Kidney epithelial cell (primary cell): ENCODE results near the gene CRB3. TPM values are rescaled to one million over a fixed set of nuclear protein-coding genes. Genes with fewer than 3 reads are reported as not detected.

Experiments
- DNase-seq: peaks from one replicate; pipeline ENCODE4 v3.0.0-alpha.2; 2010; ENCODE audit warnings: low read depth
- H3K27me3 ChIP-seq: 2 replicates; pipeline ENCODE4 v1.6.0; 2011; ENCODE audit warnings: low read length; ENCODE audit not compliant: control insufficient read depth, insufficient read depth
- H3K36me3 ChIP-seq: 2 replicates; pipeline ENCODE4 v1.5.1; 2011; ENCODE audit warnings: low read length; ENCODE audit not compliant: control insufficient read depth, insufficient read depth
- H3K4me3 ChIP-seq: 2 replicates; pipeline ENCODE4 v1.5.1; 2011; ENCODE audit warnings: low read depth, mild to moderate bottlenecking, control low read depth, low read length
- total RNA-seq: library from RNA; depleted of rRNA; stranded (reverse); fragments of >200 nt; gene quantifications from 2 replicates; pipeline ENCODE4 v1.2.3, GENCODE V29; 2015
- TF ChIP-seq, protein P1 (sequence below): IDR thresholded peaks from 2 replicates; pipeline ENCODE4 v1.5.1; 2011; ENCODE audit warnings: mild to moderate bottlenecking, moderate library complexity, low read length, control low read depth, inconsistent platforms; ENCODE audit not compliant: insufficient read depth, poor library complexity, severe bottlenecking

Gene CRB3
- total RNA-seq, 1 donor from 2014 or later = 87.8 TPM

DNA sequence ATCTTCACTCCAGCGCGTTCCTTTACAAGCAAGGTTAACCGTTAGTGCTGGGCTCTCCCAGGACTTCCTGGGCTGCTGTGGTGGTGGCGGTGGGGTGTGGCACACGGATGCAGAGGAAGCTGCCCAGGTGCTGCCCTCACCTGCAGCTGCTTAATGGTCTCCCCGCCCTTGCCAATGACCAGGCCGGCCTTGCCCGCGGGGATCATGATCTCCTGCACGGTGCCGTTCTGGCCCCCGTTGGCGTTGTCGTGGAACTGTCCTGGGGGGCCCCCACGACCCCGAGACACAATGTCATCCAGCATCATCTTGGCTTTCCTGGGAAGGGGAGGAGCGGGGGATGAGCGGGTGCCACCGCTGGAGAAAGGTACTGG is 45.5 kb upstream of the CRB3 start:
- Histone ChIP-seq H3K4me3 (no peak overlapping the region), H3K36me3 (peaks cover 4% of the 10 kb centered on the region), H3K27me3 (no peaks in the 10 kb centered on the region)
- no peak for DNase-seq
- TF ChIP-seq, protein P1, sequence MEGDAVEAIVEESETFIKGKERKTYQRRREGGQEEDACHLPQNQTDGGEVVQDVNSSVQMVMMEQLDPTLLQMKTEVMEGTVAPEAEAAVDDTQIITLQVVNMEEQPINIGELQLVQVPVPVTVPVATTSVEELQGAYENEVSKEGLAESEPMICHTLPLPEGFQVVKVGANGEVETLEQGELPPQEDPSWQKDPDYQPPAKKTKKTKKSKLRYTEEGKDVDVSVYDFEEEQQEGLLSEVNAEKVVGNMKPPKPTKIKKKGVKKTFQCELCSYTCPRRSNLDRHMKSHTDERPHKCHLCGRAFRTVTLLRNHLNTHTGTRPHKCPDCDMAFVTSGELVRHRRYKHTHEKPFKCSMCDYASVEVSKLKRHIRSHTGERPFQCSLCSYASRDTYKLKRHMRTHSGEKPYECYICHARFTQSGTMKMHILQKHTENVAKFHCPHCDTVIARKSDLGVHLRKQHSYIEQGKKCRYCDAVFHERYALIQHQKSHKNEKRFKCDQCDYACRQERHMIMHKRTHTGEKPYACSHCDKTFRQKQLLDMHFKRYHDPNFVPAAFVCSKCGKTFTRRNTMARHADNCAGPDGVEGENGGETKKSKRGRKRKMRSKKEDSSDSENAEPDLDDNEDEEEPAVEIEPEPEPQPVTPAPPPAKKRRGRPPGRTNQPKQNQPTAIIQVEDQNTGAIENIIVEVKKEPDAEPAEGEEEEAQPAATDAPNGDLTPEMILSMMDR = no peak

DNA sequence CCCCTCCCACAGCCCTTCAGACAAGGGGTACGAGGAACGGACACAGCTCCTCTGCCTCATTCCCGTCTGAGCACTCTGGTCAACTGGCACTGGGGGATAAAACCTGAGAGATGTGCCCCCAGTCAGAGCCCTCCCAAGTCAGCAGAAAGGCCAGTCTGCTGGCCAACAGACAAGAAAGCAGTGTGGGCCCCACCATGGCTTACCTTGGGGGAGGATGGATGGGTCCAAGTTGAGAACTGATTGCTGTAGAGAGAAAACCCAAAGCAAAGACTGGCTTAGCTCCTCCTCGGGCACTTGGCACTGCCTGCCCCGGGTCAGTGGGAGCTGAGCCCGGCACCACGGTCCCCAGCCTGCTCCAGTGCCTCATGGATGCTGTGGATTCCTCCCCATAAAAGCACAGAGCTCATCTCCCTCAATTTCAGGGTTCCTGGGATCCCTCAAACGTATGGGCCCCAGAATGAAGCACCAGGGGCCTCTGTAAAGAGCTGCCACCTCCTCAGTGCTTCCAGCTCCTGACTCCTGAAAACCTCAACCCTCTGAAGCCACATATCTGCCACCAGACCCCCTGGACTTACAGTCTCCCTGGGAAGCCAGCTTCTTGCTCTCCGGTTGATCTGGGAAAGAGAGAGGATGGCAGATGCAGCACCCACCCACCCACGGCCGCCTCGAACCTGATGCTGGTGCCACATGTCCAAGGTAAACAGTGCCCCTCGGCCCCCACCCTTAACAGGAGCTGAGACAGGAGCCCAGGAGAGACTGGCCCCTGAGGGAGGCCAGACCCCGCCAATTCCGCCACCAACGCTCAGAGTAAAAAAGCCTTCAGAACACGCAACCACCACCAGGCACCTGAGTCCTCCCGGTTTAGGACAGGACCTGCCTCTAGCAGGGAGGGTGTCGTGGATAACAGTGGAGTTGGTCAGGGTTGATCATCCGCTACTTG is 42.7 kb upstream of the CRB3 start:
- DNase-seq = no peak
- no peaks in the 10 kb centered on the region for H3K36me3 ChIP-seq
- no peaks in the 10 kb centered on the region for H3K27me3 ChIP-seq
- no peak overlapping the region for H3K4me3 ChIP-seq
- TF ChIP-seq, protein P1 = no peak

DNA sequence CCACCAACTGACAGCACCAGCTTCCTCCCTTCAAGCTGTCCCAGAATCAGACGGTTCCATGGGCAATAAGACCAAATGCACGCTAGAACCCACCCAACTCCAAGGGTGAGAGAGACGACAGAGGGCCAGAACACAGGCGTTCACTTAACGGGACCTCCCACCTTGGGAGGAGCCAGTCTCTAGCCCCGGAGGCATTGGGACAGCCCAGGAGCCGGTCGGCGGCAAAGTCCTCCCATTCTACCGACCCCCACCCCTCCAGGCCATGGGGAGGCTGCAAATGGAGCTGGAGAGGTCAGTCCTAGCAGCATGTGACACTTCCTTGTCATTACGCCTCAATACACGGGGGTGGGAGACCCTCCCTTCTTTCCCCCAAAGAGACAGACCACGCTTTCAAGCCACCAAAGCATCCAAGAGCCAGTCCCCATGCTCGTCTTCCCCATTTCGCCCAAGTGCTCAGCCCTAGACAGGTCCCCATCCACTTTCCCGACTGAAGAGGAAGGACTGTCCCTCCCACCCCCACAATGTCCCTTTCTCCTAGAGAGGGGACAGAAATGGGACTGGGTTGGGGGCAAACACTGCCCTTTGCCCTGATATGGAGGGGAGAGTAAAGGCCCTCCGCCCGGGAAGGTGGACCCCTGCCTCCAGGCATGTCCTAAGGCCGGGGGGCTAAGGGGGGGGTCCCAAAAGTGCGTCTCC is 40.4 kb upstream of the CRB3 start:
- DNase-seq = no peak
- no peaks in the 10 kb centered on the region for H3K27me3 ChIP-seq
- peak overlapping the region; percentile 66 for H3K4me3 ChIP-seq
- TF ChIP-seq, protein P1 = no peak
- H3K36me3 ChIP-seq = no peaks in the 10 kb centered on the region

DNA sequence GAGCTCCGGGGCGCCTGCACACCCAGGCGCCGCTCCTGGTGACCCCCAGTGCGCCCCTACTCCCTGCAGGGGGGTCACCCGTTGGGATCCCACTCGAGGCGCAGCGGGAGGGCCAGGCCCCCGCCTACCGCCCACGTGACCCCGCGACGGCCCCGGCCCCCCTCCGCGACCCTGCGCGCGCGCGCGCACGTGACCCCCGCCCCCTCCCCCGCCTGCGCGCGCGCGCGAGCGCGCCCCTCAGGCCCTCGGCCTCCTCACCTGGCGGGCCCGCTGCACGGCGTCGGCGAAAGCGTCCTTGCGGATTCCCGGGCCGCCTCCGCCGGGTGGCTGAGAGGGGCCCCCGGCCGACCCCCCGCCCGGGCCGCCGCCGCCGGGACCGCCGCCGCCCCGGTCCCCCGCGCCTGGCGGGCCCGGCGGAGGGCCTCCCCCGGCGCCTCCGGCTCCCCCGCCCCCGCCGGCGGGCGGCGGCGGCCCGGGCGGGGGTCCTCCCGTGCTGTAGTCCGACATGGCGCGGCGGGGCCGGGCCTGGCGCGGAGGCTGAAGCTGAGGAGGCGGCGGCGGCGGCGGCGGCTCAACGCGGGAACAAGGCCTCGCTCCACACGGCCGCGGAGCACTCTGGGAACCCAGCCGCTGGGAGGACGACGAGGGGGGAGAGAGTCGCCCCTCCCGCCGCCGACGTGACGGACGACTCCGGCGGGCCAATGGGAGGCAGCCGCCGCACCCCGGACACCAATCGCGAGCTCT is 39.7 kb upstream of the CRB3 start, which contains the start of gene KHSRP:
Gene KHSRP (minus strand): TSS at position 617 of the 744 bp plus-strand sequence. CDS start 110 bp downstream, at position 507.
- TF ChIP-seq, protein P1 = no peak
- no peak for DNase-seq
- H3K36me3 ChIP-seq = no peaks in the 10 kb centered on the region
- H3K4me3 ChIP-seq = peak within 1 kb of the TSS; percentile 66
- no peaks in the 10 kb centered on the region for H3K27me3 ChIP-seq

DNA sequence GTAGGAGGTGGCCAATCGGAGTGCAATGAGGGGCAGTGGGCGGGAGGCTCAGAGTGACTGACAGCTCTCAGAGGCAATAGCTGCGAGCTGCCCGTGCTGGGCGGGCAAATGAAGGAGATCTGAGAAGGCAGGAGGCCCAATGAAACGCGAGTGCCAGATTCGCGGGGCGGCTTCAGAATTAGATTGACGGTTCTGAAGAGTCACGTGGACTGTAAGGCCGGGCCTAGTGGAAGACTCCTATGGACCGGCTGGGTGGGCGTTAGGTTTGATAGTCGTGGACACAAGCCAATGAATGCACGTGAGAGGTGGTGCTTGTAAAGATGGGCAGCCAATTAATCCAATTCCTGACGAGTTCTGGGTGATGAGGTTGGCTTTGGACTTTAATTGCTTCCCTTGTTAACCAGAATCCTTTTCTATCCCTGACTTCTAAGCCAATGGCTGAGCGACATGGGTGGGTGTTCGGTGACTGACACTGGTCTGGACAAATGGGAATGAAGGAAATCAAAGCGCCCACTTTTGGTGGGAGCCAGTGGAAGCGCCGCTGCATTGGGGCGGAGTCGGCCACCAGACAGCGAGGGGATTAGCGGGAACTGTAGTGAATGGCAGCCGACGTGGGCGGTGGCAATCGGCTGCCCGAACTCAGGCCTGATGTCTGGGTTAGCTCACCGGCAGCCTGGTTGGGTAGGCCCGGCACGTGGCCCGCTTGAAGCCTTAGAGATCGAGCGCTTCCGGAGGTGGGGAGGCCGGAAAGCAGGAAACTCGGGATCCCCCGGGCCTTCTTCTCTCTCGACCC is 38.9 kb upstream of the CRB3 start:
- Histone ChIP-seq H3K36me3 (no peaks in the 10 kb centered on the region), H3K4me3 (no peak overlapping the region), H3K27me3 (peaks cover 5% of the 10 kb centered on the region)
- TF ChIP-seq, protein P1 = no peak
- DNase-seq = peak; percentile 99
